Esophagus squamous epithelium (tissue), 5 donors: ENCODE data around the gene TTC28. TPM values are rescaled to one million over a fixed set of nuclear protein-coding genes. Genes with fewer than 3 reads are reported as not detected.

Experiments
- DNase-seq: peaks from one replicate; lab custom pipeline; 2025; lab: John Stamatoyannopoulos, UW
- H3K27ac ChIP-seq, 4 donors: fragments of 200-600 bp; sonication (generic); one replicate each; pipeline ENCODE4 v1.5.1; 2016 to 2019; ENCODE audit warnings: mild to moderate bottlenecking in 1 of 4
- H3K27me3 ChIP-seq, 4 donors: fragments of 200-600 bp; sonication (generic); 1 replicate in 3 of 4; 2 replicates in 1 of 4; pipeline versions ENCODE4 v1.5.1 to v1.6.0; 2017 to 2021; ENCODE audit warnings: antibody characterized with exemption in 1 of 4
- H3K36me3 ChIP-seq, 3 donors: fragments of 200-600 bp; sonication (generic); one replicate each; pipeline ENCODE4 v1.5.1; 2016 to 2019
- H3K4me1 ChIP-seq, 3 donors: fragments of 200-600 bp; sonication (generic); one replicate each; pipeline ENCODE4 v1.5.1; 2017 to 2019
- H3K4me3 ChIP-seq, 4 donors: fragments of 200-600 bp; sonication (generic); 1 replicate in 3 of 4; 2 replicates in 1 of 4; pipeline ENCODE4 v1.5.1; 2016 to 2019; ENCODE audit warnings: mild to moderate bottlenecking in 2 of 4, moderate library complexity in 1 of 4
- H3K9me3 ChIP-seq, 3 donors: fragments of 200-600 bp; sonication (generic); one replicate each; pipeline ENCODE4 v1.5.1; 2016 to 2019
- CTCF ChIP-seq, 6 experiments: fragments of 450-650 bp in 4 of 6; fragments of 200-600 bp in 2 of 6; sonication (generic) in 2 of 6; IDR thresholded peaks; one replicate each; pipeline ENCODE4 v1.5.1; 2016 to 2019; ENCODE audit warnings: antibody characterized with exemption in 6 of 6, mild to moderate bottlenecking in 4 of 6, moderate library complexity in 4 of 6
- POLR2A ChIP-seq, 4 donors: fragments of 450-650 bp; IDR thresholded peaks; one replicate each; pipeline ENCODE4 v1.6.1; 2017; ENCODE audit warnings: antibody characterized with exemption in 4 of 4, mild to moderate bottlenecking in 4 of 4, moderate library complexity in 3 of 4
- WGBS, 2 donors: methylation state at CpG; one replicate each; pipeline ENCODE4 v1.1.5; 2018; 5-methylcytosine and 5-hydroxymethylcytosine counted together
- intact Hi-C: fragments of 100-400 bp; cut with DNase I; formaldehyde crosslinking; loops from one replicate; pipeline ENCODE4 v1.15.0; 2022
- total RNA-seq, 4 donors: library from RNA; depleted of rRNA; stranded (reverse); fragments of >200 nt; gene quantifications; one replicate each; pipeline ENCODE4 v1.1.0, GENCODE V29; 2016
- donor health status: DM: yes; HTN: yes; CAD: no.

The TTC28 gene
- total RNA-seq, 4 donors from 2014 or later = 6.0 to 21.4 (median 7.7) TPM

DNA sequence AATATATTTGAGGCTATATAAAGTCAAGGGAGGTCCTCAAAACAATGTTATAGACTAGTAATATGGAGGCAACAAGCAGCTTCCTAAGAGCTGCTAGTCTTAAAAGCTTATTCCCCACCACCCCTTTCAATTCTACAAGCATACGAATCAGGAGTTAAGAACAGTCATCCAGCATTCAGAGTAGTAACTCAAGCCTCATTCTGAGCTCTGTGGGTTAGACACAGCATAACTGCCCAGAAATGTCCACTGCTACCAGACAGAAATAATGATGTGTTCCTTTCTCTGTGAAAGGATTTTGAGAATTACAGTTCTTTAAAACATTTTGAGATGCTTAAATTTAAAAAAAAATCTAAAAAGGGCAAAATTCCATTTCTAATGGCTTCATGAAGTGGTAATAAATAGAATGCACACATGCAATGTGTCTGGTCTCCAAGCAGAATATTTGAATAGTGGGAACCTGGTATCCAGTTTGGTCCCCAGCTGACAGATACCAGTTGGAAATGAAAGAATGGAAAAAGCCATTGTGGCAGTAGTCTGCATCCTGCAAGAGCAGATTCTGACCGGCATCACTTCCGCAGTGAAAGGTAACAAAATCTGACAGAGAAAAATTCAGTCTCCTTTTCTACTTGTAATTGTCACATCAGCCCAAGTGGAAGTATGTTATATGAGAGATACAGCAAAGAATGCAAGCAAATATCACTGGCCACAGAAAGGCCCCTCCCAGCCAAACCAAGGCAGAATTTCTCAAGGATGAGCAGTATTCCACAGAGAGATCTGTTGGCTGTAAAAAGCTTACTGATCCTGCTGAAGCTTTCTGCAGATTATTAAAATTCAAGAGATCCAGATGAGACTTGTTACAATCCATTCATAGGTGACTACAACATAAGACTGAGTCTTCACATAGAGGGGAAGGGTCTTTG lies 449.8 kb downstream of the TTC28 start:
- 89% methylated on average over 3 of the region's 3 CpGs for WGBS, 2 donors
- no peaks in the 10 kb centered on the region for H3K36me3 ChIP-seq
- H3K4me3 ChIP-seq = no peak overlapping the region
- DNase-seq = no peak
- TF ChIP-seq CTCF (IDR thresholded peaks at IDR 0.05) (no peak), POLR2A (IDR thresholded peaks at IDR 0.05) (no peak)
- H3K27me3 ChIP-seq = no peaks in the 10 kb centered on the region
- H3K27ac ChIP-seq = no peak overlapping the region
- H3K4me1 ChIP-seq = peaks cover 0 to 10% (median 0%) of the 10 kb centered on the region in 3 donors
- no peaks in the 10 kb centered on the region for H3K9me3 ChIP-seq
- intact Hi-C loops = no loop called here

DNA sequence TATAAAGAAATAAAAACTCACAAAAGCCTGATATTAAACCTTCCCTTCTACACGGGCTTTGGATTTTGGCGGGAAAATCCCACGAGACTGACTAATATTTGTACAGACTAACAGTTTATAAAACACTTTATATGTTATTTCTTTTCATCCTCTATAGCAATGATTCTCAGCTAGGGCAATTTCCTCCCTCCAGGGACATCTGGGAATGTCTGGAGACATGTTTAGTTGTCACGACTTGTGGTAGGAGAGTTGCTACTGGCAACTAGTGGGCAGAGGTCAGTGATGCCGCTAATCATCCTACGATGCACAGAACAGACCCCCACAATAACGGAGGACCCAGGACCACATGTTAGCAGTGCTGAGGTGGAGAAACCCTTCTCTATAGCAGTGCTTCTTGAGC lies 455.8 kb downstream of the TTC28 start:
- no peaks in the 10 kb centered on the region for H3K27me3 ChIP-seq
- no peak overlapping the region for H3K4me3 ChIP-seq
- no peaks in the 10 kb centered on the region for H3K9me3 ChIP-seq
- intact Hi-C loops = no loop called here
- DNase-seq = no peak
- TF ChIP-seq CTCF (IDR thresholded peaks at IDR 0.05) (no peak), POLR2A (IDR thresholded peaks at IDR 0.05) (no peak)
- H3K36me3 ChIP-seq = no peaks in the 10 kb centered on the region
- no peak overlapping the region for H3K27ac ChIP-seq
- H3K4me1 ChIP-seq = peaks cover 0 to 10% (median 7%) of the 10 kb centered on the region in 3 donors
- WGBS, 2 donors = 55 to 73% methylated on average over 7 of the region's 7 CpGs

- Histone ChIP-seq H3K27me3 (no peaks in the 10 kb centered on the region), H3K4me3 (no peak overlapping the region), H3K36me3 (no peaks in the 10 kb centered on the region), H3K4me1 (peaks cover 0 to 10% (median 7%) of the 10 kb centered on the region in 3 donors), H3K27ac (no peak overlapping the region), H3K9me3 (no peaks in the 10 kb centered on the region)
- intact Hi-C loops = no loop called here
- no peak for DNase-seq
- TF ChIP-seq CTCF (IDR thresholded peaks at IDR 0.05) (no peak), POLR2A (IDR thresholded peaks at IDR 0.05) (no peak)
- 59 to 67% methylated on average over 3 of the region's 3 CpGs for WGBS, 2 donors
Observed at GRCh38 chr22:28222976-28223745, 456.5 kb downstream of the TTC28 start.

- WGBS, 2 donors = 54 to 85% methylated on average over 2 of the region's 2 CpGs
- peaks cover 0 to 10% (median 7%) of the 10 kb centered on the region in 3 donors for H3K4me1 ChIP-seq
- H3K4me3 ChIP-seq = no peak overlapping the region
- no peak for DNase-seq
- TF ChIP-seq CTCF (IDR thresholded peaks at IDR 0.05) (no peak), POLR2A (IDR thresholded peaks at IDR 0.05) (no peak)
- H3K27me3 ChIP-seq = no peaks in the 10 kb centered on the region
- intact Hi-C loops = no loop called here
- H3K9me3 ChIP-seq = no peaks in the 10 kb centered on the region
- H3K27ac ChIP-seq = no peak overlapping the region
- no peaks in the 10 kb centered on the region for H3K36me3 ChIP-seq
Observed at GRCh38 chr22:28222571-28222970, 457.1 kb downstream of the TTC28 start.

DNA sequence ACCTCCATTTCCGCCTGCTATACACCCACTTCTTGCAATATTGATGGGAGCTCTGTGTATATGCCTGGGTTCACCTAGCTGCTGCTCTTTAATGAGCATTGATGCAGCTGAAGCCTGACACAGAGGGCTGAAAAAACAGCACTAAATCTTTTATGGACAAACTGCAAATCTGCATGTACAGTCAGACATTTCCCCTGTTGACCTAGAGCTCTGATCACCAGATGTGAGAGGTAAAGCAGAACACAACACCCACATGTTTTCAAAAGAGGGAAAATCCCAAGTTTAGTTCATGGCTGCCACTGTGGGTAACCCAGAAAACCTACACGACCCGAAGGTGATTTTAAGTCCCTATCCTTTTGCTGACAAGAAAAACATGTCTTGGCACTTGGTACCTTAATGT lies 457.6 kb downstream of the TTC28 start:
- H3K4me1 ChIP-seq = peaks cover 0 to 10% (median 7%) of the 10 kb centered on the region in 3 donors
- intact Hi-C loops = no loop called here
- WGBS, 2 donors = 54 to 57% methylated on average over 3 of the region's 3 CpGs
- TF ChIP-seq POLR2A (IDR thresholded peaks at IDR 0.05) = no peak
- H3K36me3 ChIP-seq = no peaks in the 10 kb centered on the region
- H3K9me3 ChIP-seq = no peaks in the 10 kb centered on the region
- no peak overlapping the region for H3K4me3 ChIP-seq
- H3K27ac ChIP-seq = no peak overlapping the region
- no peaks in the 10 kb centered on the region for H3K27me3 ChIP-seq
- no peak for DNase-seq
